ENCODE results near the gene FHIT. TPM values are rescaled to one million over a fixed set of nuclear protein-coding genes. Genes with fewer than 3 reads are reported as not detected.

FHIT gene
- total RNA-seq, 2 donors from 2014 or later: 2.9 to 12.2 TPM

DNA sequence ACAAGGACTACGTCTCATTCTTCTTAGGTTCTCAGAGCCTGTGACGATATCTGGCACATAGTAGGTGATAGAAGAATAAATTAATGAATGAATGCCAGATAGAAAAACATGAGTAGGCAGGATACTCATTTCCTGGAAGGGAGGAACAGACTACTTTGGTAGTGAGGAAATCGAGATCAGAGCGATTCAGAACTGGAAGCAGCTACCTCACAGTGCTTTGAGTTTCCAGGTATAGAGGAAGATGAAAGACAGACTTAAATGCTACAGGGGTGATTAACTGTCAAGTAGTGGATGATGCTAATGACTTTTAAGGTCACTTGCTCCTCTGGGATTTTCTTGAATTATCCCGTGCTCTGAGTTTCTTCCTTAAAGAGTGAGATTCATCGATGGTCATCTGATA lies 1249.9 kb downstream of the FHIT start:
- Mint-ChIP-seq H3K4me3 (no peak overlapping the region), H3K4me1 (peaks cover 6% of the 10 kb centered on the region), H3K9me3 (peaks cover 3% of the 10 kb centered on the region), H3K27me3 (no peaks in the 10 kb centered on the region), H3K36me3 (ENCODE audit: low read depth) (no peaks in the 10 kb centered on the region), H3K27ac (no peak overlapping the region)
- ATAC-seq (replicated peaks): no peak

DNA sequence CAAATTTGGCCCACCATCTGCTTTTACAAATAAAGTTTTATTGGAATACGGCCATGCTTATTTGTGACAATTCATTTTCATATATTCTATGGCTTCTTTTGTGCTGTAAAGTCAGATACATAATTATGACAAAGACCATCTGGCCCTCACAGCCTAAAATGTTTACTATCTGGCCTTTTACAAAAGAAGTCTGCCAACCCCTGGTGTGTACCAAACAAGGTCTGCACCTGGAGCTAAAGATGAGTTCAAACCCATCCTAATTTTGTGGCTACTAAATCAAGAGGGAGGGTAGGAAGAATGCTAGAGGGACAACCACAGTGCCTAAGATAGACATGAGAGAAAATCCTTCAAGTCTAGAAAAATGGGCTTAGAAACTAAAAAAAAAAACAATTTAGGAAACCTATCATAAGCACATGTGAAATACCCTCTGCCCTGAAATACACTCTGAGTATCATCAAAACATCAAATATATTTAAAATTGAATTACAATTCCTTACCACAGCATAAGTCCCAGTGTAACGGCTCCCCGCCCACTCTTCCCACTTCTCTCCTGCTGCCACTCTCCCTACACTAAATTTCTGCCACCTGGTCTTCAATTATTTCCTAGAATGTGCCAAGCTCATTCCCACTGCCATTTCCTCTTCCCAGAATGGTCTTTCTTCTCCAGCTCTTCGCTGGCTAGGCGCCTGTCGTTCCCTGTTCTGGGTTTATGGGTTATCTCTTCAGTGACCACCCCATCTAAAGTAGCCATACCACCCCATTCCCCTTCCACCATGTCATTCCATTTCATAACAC lies 1250.7 kb downstream of the FHIT start:
- Mint-ChIP-seq H3K27ac (no peak overlapping the region), H3K4me1 (peaks cover 10% of the 10 kb centered on the region), H3K36me3 (ENCODE audit: low read depth) (no peaks in the 10 kb centered on the region), H3K4me3 (no peak overlapping the region), H3K9me3 (peaks cover 3% of the 10 kb centered on the region), H3K27me3 (no peaks in the 10 kb centered on the region)
- ATAC-seq (replicated peaks): no peak

DNA sequence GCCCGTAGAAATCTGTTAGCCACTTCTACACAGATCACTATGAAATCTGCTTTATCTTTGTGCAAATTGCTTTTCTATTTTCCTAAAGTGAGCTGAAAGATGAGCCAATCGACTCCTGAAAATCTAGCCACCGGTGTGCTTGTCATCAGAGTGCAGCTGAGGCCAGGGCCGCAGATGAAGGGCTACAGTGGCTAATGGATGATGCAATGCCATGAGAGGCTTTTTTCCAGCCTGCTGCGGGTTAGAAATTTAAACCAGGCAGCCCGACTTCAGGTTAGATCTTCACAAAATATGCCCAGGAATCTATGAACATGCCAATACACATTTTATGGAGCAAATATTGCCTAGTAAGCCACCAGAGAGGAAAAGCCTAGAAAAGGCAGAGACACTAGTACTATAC lies 1253.2 kb downstream of the FHIT start:
- H3K4me1 Mint-ChIP-seq: peaks cover 4% of the 10 kb centered on the region
- no peak overlapping the region for H3K4me3 Mint-ChIP-seq

DNA sequence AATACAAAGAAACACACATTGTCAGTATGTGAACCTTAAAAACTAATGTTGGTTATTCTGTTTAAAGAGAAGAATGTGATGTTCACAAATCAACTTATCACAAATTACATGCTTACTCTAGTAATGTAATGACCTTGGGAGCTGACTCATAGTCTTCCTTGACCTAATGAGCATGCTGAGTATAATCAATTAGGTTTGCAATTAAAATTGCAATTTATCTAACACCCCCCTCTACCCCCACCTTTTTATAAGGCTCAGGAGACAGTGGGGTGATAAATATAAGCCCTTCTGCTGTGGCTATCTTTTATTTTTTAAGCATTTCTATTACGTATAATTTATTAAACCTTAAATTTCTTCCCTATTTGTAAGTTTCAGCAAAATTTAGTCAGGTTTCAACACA lies 1253.7 kb downstream of the FHIT start:
- Mint-ChIP-seq H3K9me3 (peaks cover 3% of the 10 kb centered on the region), H3K27me3 (no peaks in the 10 kb centered on the region), H3K4me3 (no peak overlapping the region), H3K4me1 (peaks cover 4% of the 10 kb centered on the region), H3K27ac (no peak overlapping the region), H3K36me3 (ENCODE audit: low read depth) (no peaks in the 10 kb centered on the region)
- no peak for ATAC-seq (replicated peaks)

More for the DNA sequence above, 1253.2 kb downstream of the FHIT start:
- no peak overlapping the region for H3K27ac Mint-ChIP-seq
- H3K27me3 Mint-ChIP-seq: no peaks in the 10 kb centered on the region
- peaks cover 3% of the 10 kb centered on the region for H3K9me3 Mint-ChIP-seq
- no peak for ATAC-seq (replicated peaks)
- no peaks in the 10 kb centered on the region for H3K36me3 Mint-ChIP-seq (ENCODE audit: low read depth)

DNA sequence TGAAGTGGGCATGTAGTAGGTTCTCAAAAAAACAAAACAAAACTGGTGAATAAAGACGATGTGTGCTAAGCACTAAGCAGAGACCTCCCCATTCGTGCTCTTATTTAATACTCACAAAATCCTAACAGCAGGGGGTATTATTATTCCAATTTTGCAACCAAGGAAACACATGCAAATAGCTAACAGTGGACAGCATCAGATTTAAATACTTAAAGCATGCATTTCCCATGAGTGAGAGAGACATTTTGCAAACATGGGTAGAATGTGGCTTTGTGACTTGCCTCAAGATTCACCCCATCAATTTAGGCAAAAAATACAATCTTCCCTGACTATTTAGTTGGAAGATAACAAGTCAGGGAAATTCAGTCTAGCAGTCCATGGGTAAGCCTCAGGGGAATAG lies 1255.2 kb downstream of the FHIT start:
- no peak overlapping the region for H3K4me3 Mint-ChIP-seq
- peaks cover 4% of the 10 kb centered on the region for H3K4me1 Mint-ChIP-seq
- H3K27ac Mint-ChIP-seq: no peak overlapping the region
- peaks cover 7% of the 10 kb centered on the region for H3K9me3 Mint-ChIP-seq
- H3K36me3 Mint-ChIP-seq (ENCODE audit: low read depth): no peaks in the 10 kb centered on the region
- no peaks in the 10 kb centered on the region for H3K27me3 Mint-ChIP-seq
- ATAC-seq (replicated peaks): no peak

DNA sequence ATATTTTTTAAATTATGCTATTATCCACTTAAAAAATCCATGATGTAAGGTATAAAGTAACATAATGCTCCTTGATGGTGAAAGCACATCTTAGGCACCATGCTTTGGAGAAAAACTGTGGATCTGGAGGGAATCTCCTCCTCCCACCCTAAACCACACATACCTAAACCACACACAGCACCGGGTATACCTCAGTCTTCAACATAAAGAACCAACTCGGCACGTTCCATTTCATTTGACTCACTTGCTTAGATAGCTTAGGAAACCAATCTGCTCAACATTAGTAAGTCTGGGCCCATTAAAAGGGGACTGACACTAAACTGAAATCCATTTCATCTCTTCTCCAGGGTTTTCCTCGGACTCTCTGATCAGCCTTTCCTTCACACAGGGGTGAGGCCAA lies 1255.7 kb downstream of the FHIT start:
- Mint-ChIP-seq H3K36me3 (ENCODE audit: low read depth) (no peaks in the 10 kb centered on the region), H3K4me3 (no peak overlapping the region), H3K27ac (no peak overlapping the region), H3K4me1 (peaks cover 4% of the 10 kb centered on the region), H3K9me3 (peaks cover 4% of the 10 kb centered on the region), H3K27me3 (no peaks in the 10 kb centered on the region)
- ATAC-seq (replicated peaks): no peak

DNA sequence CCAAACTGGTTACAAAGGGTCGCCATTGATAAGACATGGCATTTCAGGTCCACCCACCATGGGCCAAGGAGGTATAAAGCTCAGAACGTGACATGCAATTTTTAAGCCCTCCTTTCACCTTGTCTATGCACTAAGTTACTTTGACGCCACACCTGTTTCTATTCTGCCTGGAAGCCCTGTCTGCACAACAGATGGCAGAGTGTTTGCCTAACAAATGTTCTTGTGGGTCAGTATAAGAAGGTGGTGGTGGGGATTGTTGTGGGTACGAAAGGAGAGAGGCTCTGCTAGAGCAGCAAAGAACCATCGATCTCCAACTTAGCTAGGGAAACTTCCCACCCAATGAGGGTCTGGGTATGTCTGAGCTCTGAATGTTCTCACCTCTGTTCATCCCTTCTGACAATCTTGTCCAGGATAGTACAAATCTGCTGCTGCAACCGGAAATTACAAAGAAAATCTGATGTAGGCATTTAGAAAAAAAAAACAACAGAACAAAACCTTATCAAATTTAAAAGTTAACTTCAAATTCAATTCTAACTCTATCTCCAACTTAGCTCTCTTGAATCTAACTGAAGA lies 1256.4 kb downstream of the FHIT start:
- H3K9me3 Mint-ChIP-seq: peaks cover 4% of the 10 kb centered on the region
- H3K4me1 Mint-ChIP-seq: peaks cover 4% of the 10 kb centered on the region
- H3K4me3 Mint-ChIP-seq: no peak overlapping the region
- no peaks in the 10 kb centered on the region for H3K36me3 Mint-ChIP-seq (ENCODE audit: low read depth)
- H3K27me3 Mint-ChIP-seq: no peaks in the 10 kb centered on the region
- ATAC-seq (replicated peaks): no peak
- H3K27ac Mint-ChIP-seq: no peak overlapping the region

DNA sequence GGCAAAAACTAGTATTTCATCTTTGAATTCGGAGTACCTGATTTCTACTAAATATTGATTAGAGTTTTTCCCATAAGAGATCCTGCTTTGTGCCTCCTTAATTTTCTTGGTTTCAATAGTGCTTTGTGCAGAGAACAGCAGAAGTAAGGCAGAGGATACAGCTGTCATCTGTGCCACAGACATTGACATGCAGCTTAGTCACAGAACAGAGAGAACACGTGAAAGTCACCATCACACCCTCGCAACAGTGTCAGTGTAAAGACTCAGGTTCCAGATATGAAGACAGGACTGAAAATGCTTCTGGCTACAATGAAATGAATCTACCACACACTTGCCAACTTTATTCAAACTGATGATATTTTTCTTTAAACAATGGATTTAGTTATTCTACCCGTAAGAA lies 1258.7 kb downstream of the FHIT start:
- ATAC-seq (replicated peaks): peak; percentile 50
- Mint-ChIP-seq H3K4me3 (no peak overlapping the region), H3K27me3 (no peaks in the 10 kb centered on the region), H3K9me3 (peaks cover 4% of the 10 kb centered on the region), H3K4me1 (peaks cover 4% of the 10 kb centered on the region), H3K27ac (no peak overlapping the region), H3K36me3 (ENCODE audit: low read depth) (no peaks in the 10 kb centered on the region)

DNA sequence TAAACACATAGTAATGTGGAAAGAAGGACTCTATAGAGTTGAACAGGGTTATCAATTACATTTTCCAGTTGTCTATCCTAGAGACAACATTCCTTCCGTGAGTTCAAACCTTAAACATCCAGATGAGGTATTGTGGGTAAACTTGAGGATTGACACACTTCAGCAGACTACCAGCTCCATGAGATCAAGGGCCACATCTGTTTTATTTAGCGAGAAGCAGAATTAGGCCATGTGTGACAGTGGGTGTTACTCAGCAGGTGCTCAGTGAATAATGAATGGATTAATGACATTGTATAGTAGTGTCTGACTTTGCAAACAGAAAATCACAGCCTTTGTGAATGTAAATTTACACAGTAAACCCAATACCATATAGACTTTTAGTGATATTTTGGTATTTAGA lies 1260.3 kb downstream of the FHIT start:
- Mint-ChIP-seq H3K27me3 (no peaks in the 10 kb centered on the region), H3K27ac (no peak overlapping the region), H3K36me3 (ENCODE audit: low read depth) (no peaks in the 10 kb centered on the region), H3K4me1 (peaks cover 2% of the 10 kb centered on the region), H3K9me3 (peaks cover 4% of the 10 kb centered on the region), H3K4me3 (no peak overlapping the region)
- ATAC-seq (replicated peaks): no peak

DNA sequence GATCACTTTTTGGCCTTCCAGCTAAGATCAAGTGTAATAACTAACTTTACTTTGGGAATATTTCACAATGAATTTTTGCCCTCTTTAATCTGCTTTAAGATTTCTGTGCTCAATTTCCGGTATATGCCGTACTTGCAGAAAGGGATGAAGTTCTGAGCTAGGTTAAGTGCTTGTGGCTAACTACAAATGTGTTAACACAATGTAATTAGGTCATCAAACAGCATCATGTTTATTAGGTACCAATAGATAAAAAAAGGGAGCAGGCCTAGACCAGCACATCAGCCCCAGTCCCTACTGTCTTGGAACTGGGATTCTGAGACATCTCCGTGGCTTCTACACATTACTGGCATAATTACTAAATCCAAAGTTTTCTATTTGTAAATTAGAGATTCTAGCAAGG lies 1268.7 kb downstream of the FHIT start:
- Mint-ChIP-seq H3K36me3 (ENCODE audit: low read depth) (no peaks in the 10 kb centered on the region), H3K27ac (no peak overlapping the region), H3K27me3 (no peaks in the 10 kb centered on the region), H3K4me1 (peaks cover 21% of the 10 kb centered on the region), H3K4me3 (no peak overlapping the region), H3K9me3 (no peaks in the 10 kb centered on the region)
- ATAC-seq (replicated peaks): no peak

DNA sequence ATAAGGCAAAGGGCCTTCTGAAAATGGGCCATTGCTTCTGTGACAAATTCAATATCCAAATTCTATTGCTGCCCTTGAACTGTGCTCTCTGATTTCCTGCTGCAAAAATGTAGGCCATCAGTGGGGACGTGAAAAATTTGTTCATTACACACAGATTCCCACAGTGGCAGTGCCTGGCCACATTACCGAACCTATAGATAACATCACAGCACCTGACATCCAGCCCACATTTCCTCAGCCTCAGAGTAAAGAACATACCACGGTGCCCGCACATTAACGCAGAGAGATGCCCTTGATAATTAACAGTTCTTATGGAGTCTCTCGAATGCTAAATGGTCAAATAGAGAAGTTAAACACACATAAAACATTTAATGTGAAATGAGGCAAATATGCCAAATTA lies 1269.9 kb downstream of the FHIT start:
- Mint-ChIP-seq H3K4me1 (peaks cover 21% of the 10 kb centered on the region), H3K27me3 (no peaks in the 10 kb centered on the region), H3K4me3 (peak overlapping the region; percentile 33), H3K27ac (peak overlapping the region; percentile 26), H3K9me3 (no peaks in the 10 kb centered on the region), H3K36me3 (ENCODE audit: low read depth) (no peaks in the 10 kb centered on the region)
- no peak for ATAC-seq (replicated peaks)

DNA sequence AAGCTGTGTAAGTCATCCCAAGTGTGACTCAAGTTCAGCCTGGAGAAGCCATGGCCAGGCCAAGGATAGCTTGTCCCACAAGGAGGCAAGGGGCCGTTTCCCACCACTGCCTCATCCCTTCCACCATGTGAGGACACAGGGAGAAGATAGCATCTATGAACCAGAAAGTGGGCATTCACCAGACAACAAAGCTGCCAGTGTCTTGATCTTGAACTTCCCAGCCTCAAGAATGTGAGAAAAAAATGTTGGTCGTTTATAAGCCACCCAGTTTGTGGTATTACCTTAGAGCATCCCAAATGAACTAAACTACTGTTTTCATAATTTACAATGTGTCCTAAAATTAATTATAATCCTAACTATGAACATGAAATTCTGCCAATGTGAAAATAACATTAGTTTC lies 1270.7 kb downstream of the FHIT start:
- Mint-ChIP-seq H3K36me3 (ENCODE audit: low read depth) (no peaks in the 10 kb centered on the region), H3K4me3 (no peak overlapping the region), H3K4me1 (peaks cover 18% of the 10 kb centered on the region), H3K27ac (no peak overlapping the region), H3K9me3 (no peaks in the 10 kb centered on the region), H3K27me3 (no peaks in the 10 kb centered on the region)
- no peak for ATAC-seq (replicated peaks)

DNA sequence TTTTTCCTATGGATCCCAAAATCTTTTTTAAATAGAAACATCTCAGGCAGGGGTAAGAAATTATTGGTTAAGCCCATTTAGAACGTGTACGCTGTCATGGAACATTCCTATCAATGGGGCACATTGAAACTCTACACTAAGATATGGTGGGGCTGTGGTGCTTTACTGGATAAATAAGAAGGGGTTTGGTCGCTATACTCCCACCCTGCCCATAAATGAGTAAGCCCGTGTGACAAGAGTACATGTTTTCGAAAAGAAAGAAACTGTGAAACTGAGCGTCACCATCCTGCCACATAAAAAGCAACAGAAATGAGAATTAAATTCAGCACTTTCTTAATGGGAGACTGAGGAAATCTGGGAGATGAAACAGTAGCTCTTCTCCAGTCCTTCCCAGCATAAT lies 1271.7 kb downstream of the FHIT start:
- ATAC-seq (replicated peaks): peak; percentile 61
- no peaks in the 10 kb centered on the region for H3K9me3 Mint-ChIP-seq
- H3K27ac Mint-ChIP-seq: peak overlapping the region; percentile 21
- no peak overlapping the region for H3K4me3 Mint-ChIP-seq
- no peaks in the 10 kb centered on the region for H3K36me3 Mint-ChIP-seq (ENCODE audit: low read depth)
- no peaks in the 10 kb centered on the region for H3K27me3 Mint-ChIP-seq
- peaks cover 17% of the 10 kb centered on the region for H3K4me1 Mint-ChIP-seq

DNA sequence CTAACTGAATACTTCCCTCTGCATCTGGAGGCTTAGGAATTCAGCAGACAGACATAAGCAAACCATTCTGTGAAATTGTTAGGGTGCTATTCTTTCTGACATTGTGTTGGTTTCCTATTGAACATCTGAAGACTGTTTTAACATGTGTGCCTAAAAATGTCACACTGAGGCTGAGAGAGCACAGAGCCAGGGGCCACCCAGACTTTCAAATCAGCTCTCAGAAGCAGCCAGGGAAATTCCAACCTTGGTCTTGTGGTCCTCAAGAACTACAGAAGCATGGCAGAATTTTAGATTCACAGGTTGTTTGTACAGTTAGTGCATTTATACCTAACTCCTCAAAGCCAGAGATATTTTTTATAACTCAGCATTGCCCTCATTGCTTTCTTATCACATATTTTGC lies 1272.3 kb downstream of the FHIT start:
- Mint-ChIP-seq H3K27me3 (no peaks in the 10 kb centered on the region), H3K4me1 (peaks cover 17% of the 10 kb centered on the region), H3K4me3 (no peak overlapping the region), H3K9me3 (no peaks in the 10 kb centered on the region), H3K36me3 (ENCODE audit: low read depth) (no peaks in the 10 kb centered on the region), H3K27ac (peak overlapping the region; percentile 21)
- peak; percentile 52 for ATAC-seq (replicated peaks)

DNA sequence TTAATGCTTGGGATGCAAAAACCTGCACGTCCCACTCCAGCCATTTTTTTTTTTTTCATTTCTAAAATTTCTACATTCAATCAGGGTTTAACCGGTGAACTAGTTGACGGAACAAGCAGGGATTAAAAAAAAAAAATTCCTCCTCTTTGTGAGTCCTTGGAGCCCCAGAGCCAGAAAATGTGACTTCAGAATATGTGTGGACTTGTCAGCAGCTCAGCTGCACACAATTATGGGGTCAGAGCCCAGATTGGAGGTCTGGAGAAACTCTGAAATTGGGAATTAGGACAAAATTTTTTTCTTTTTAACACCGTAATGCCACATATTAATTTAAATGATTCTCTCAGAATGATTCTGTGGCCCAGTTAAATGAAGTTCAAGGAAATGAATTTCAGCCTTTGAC lies 1280.5 kb downstream of the FHIT start:
- no peak overlapping the region for H3K4me3 Mint-ChIP-seq
- H3K9me3 Mint-ChIP-seq: no peaks in the 10 kb centered on the region
- no peak for ATAC-seq (replicated peaks)
- H3K4me1 Mint-ChIP-seq: no peaks in the 10 kb centered on the region
- H3K27me3 Mint-ChIP-seq: no peaks in the 10 kb centered on the region
- no peak overlapping the region for H3K27ac Mint-ChIP-seq
- no peaks in the 10 kb centered on the region for H3K36me3 Mint-ChIP-seq (ENCODE audit: low read depth)
